Measurements from ENCODE around the gene CITED1. TPM values are rescaled to one million over a fixed set of nuclear protein-coding genes. Genes with fewer than 3 reads are reported as not detected.

CITED1 gene
- total RNA-seq, 1 experiment from 2014 or later, result not detected

GRCh38 chrX:72307646-72308051 lies 1.9 kb upstream of the CITED1 start:
- peaks cover 7% of the 10 kb centered on the region for H3K4me1 Mint-ChIP-seq (ENCODE audit: low read depth, unreplicated experiment)
- no peaks in the 10 kb centered on the region for H3K9me3 Mint-ChIP-seq (ENCODE audit: low read depth, unreplicated experiment)
- TF ChIP-seq CTCF (IDR thresholded peaks at IDR 0.05; ENCODE audit: unreplicated experiment), result no peak
- DNase-seq, result no peak
- intact Hi-C loops (cut with micrococcal nuclease; ENCODE audit: unreplicated experiment), result no loop called here
- no peak overlapping the region for H3K27ac Mint-ChIP-seq (ENCODE audit: unreplicated experiment)
- peaks cover 24% of the 10 kb centered on the region for H3K36me3 Mint-ChIP-seq (ENCODE audit: insufficient read depth, unreplicated experiment)
- BruUV-seq (replicated peaks), result no TSS peak
- H3K4me3 Mint-ChIP-seq (ENCODE audit: low read depth, unreplicated experiment), result peak overlapping the region; percentile 85
- CTCF ChIA-PET, result no interaction called here
- peaks cover 60% of the 10 kb centered on the region for H3K27me3 Mint-ChIP-seq (ENCODE audit: unreplicated experiment)

DNA sequence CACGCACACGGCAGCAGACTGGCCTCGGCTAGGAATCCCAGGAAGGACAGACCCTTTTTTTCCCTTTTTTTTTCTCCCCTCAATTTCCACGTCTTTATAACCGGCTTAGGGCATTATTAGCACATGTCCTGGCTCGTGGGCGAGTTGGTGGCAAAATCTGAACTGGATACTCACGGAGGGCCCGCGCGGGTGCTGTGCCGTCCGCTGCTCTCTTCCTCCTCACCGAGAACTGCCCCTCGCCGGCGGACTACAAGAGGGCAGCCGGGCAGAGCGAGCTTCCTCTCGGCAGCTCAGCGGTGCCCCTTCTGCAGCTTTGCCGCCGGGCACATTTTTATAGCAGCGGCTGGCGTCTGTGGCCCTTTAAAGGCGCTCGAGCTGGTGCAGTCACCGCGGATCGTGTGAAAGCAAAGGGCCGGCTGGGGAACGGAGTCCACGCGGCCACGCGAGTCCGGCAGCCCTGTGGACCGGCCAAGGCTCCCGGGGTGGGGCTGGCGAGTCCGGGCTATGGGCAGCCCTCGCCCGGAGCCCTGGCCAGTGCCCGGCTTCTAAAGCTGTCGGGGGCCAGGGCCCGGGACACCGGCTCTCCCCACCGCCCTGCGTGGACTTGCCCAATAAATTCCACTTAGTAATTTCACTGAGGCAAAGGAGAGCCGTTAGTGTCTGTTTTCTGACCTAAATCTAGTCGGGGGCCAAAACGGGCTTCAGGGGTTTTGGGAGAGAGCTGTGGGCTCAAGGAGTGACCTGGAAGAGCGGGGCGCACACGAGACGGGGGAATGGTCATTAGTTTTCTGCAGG lies 1.3 kb upstream of the CITED1 start:
- peak; percentile 62 for DNase-seq
- no peak for TF ChIP-seq CTCF (IDR thresholded peaks at IDR 0.05; ENCODE audit: unreplicated experiment)
- CTCF ChIA-PET, result no interaction called here
- H3K27ac Mint-ChIP-seq (ENCODE audit: unreplicated experiment), result no peak overlapping the region
- intact Hi-C loops (cut with micrococcal nuclease; ENCODE audit: unreplicated experiment), result no loop called here
- H3K36me3 Mint-ChIP-seq (ENCODE audit: insufficient read depth, unreplicated experiment), result peaks cover 24% of the 10 kb centered on the region
- H3K4me1 Mint-ChIP-seq (ENCODE audit: low read depth, unreplicated experiment), result peaks cover 7% of the 10 kb centered on the region
- no TSS peak for BruUV-seq (replicated peaks)
- peaks cover 66% of the 10 kb centered on the region for H3K27me3 Mint-ChIP-seq (ENCODE audit: unreplicated experiment)
- H3K9me3 Mint-ChIP-seq (ENCODE audit: low read depth, unreplicated experiment), result no peaks in the 10 kb centered on the region
- peak overlapping the region; percentile 85 for H3K4me3 Mint-ChIP-seq (ENCODE audit: low read depth, unreplicated experiment)

DNA sequence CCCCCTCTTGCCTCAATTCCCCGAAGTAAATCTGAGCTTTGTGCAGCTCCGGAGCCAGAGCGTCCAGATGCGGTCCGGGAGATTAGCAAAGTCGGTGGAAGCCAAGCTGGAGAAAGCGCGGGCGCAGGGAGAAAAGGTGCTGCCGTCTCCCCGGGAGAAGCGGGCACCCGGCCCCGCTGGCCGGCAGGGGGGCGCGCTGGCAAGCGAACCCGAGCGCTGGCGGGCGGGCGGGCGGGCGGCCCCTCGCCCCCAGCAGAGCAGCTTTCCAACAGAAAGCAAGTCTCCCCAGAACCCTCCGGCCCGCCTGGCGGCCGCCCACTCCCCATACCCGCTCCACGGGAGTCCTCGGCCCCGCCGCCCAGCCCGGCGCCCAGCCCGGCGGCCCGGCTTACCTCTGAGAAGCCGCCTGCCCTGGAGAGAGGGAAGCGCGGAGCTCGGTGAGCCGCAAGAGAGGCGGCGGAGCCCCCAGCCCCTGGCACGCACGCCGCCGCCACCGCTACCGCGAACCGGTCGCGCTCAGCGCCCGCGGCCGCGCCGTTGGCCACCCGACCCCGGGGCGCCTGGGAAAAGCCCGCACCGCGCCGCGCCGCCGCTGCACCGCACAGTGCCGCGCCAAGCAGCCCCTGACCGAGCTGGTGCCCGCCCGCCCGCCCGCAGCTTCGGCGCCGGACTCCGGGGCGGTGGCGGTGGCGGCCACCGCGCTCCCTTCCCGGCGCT lies 529 bp upstream of the CITED1 start:
- no TSS peak for BruUV-seq (replicated peaks)
- peaks cover 24% of the 10 kb centered on the region for H3K36me3 Mint-ChIP-seq (ENCODE audit: insufficient read depth, unreplicated experiment)
- peaks cover 7% of the 10 kb centered on the region for H3K4me1 Mint-ChIP-seq (ENCODE audit: low read depth, unreplicated experiment)
- no peak for TF ChIP-seq CTCF (IDR thresholded peaks at IDR 0.05; ENCODE audit: unreplicated experiment)
- H3K27ac Mint-ChIP-seq (ENCODE audit: unreplicated experiment), result no peak overlapping the region
- intact Hi-C loops (cut with micrococcal nuclease; ENCODE audit: unreplicated experiment), result no loop called here
- CTCF ChIA-PET, result no interaction called here
- H3K4me3 Mint-ChIP-seq (ENCODE audit: low read depth, unreplicated experiment), result peak overlapping the region; percentile 85
- H3K9me3 Mint-ChIP-seq (ENCODE audit: low read depth, unreplicated experiment), result no peaks in the 10 kb centered on the region
- DNase-seq, result peak; percentile 12
- H3K27me3 Mint-ChIP-seq (ENCODE audit: unreplicated experiment), result peaks cover 75% of the 10 kb centered on the region

DNA sequence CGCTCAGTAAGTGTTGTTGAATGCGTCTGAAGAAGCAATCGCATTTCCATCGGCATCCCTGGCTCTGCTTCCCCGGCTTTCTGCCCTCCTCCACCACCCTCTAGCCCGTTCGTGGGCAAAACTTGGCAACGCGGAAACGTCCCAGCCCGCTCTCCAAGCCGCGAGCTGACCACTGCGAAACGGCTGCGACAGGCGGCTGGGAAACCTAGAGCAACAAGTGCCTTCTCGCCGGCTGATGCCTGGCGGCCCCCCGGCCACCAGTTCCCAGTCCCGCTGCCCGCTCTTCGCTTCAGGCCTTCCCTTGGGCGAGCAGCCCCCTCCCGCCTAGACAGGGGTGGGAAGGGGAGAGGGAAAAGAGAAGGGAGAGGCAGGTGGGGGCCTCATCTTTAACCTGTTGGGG lies 837 bp downstream of the CITED1 start:
- intact Hi-C loops (cut with micrococcal nuclease; ENCODE audit: unreplicated experiment), result no loop called here
- no peak overlapping the region for H3K27ac Mint-ChIP-seq (ENCODE audit: unreplicated experiment)
- H3K36me3 Mint-ChIP-seq (ENCODE audit: insufficient read depth, unreplicated experiment), result peaks cover 24% of the 10 kb centered on the region
- BruUV-seq (replicated peaks), result no TSS peak
- CTCF ChIA-PET, result no interaction called here
- H3K9me3 Mint-ChIP-seq (ENCODE audit: low read depth, unreplicated experiment), result no peaks in the 10 kb centered on the region
- no peak for DNase-seq
- peak overlapping the region; percentile 70 for H3K4me3 Mint-ChIP-seq (ENCODE audit: low read depth, unreplicated experiment)
- peaks cover 7% of the 10 kb centered on the region for H3K4me1 Mint-ChIP-seq (ENCODE audit: low read depth, unreplicated experiment)
- H3K27me3 Mint-ChIP-seq (ENCODE audit: unreplicated experiment), result peaks cover 88% of the 10 kb centered on the region
- no peak for TF ChIP-seq CTCF (IDR thresholded peaks at IDR 0.05; ENCODE audit: unreplicated experiment)

Data from Calu3 (cell line).